ENCODE results near the gene LSM7.

LSM7 gene

GRCh38 chr19:2317756-2318155 lies 10.6 kb downstream of the LSM7 start:
- no peak overlapping the region for H3K27ac ChIP-seq
- TF ChIP-seq CTCF (conservative IDR thresholded peaks at IDR 0.05) = no peak

GRCh38 chr19:2317300-2317699 lies 11.1 kb downstream of the LSM7 start:
- no peak for TF ChIP-seq CTCF (conservative IDR thresholded peaks at IDR 0.05)
- H3K27ac ChIP-seq = no peak overlapping the region

GRCh38 chr19:2315818-2316353 lies 12.5 kb downstream of the LSM7 start:
- H3K27ac ChIP-seq = no peak overlapping the region
- TF ChIP-seq CTCF (conservative IDR thresholded peaks at IDR 0.05) = peak; percentile 69

- no peak overlapping the region for H3K27ac ChIP-seq
- TF ChIP-seq CTCF (conservative IDR thresholded peaks at IDR 0.05) = no peak
Measured at GRCh38 chr19:2315121-2315817, 13.1 kb downstream of the LSM7 start.

GRCh38 chr19:2312820-2313501 lies 15.4 kb downstream of the LSM7 start:
- no peak for TF ChIP-seq CTCF (conservative IDR thresholded peaks at IDR 0.05)
- no peak overlapping the region for H3K27ac ChIP-seq

- H3K27ac ChIP-seq = no peak overlapping the region
- TF ChIP-seq CTCF (conservative IDR thresholded peaks at IDR 0.05) = no peak
Measured at GRCh38 chr19:2311093-2311492, 17.3 kb downstream of the LSM7 start.

GRCh38 chr19:2309734-2310362 lies 18.5 kb downstream of the LSM7 start:
- H3K27ac ChIP-seq = no peak overlapping the region
- TF ChIP-seq CTCF (conservative IDR thresholded peaks at IDR 0.05) = no peak

Measured in VCaP (cell line).